Tibial nerve (tissue), 4 donors: Measurements from ENCODE around the gene DYNC1H1.

Experiments used
- CTCF ChIP-seq, 5 experiments: fragments of 200-600 bp in 3 of 5; fragments of 450-650 bp in 2 of 5; sonication (generic) in 3 of 5; IDR thresholded peaks; one replicate each; pipeline ENCODE4 v1.5.1; 2016 to 2019; ENCODE audit warnings: antibody characterized with exemption in 5 of 5, mild to moderate bottlenecking in 3 of 5, moderate library complexity in 2 of 5
- EP300 ChIP-seq, 2 donors: sonication (generic); formaldehyde crosslinking; IDR thresholded peaks; one replicate each; pipeline ENCODE4 v1.6.1; 2017; ENCODE audit warnings: antibody characterized with exemption in 2 of 2, mild to moderate bottlenecking in 1 of 2

- TF ChIP-seq EP300 (IDR thresholded peaks at IDR 0.05): peak in 1 of 2 donors; percentile 92
- no peak for TF ChIP-seq CTCF (IDR thresholded peaks at IDR 0.05)
These were observed 7.9 kb downstream of the DYNC1H1 start for GRCh38 chr14:101972126-101972866.
